Uterus (tissue), 4 donors: Measurements from ENCODE around the gene KCNQ1. TPM values are rescaled to one million over a fixed set of nuclear protein-coding genes. Genes with fewer than 3 reads are reported as not detected.

Experiments
- DNase-seq, 2 donors: peaks; one replicate each; pipeline ENCODE4 v3.0.0-alpha.2; 2019 to 2020
- H3K27ac ChIP-seq, 2 donors: fragments of 200-600 bp; sonication (generic); 1 replicate in 1 of 2; 2 replicates in 1 of 2; pipeline ENCODE4 v1.5.1; 2016 to 2018
- H3K27me3 ChIP-seq, 2 donors: fragments of 200-600 bp; sonication (generic); one replicate each; pipeline ENCODE4 v1.5.1; 2018 to 2019; ENCODE audit warnings: control low read depth in 1 of 2
- H3K36me3 ChIP-seq, 2 donors: fragments of 200-600 bp; sonication (generic); one replicate each; pipeline ENCODE4 v1.5.1; 2019; ENCODE audit warnings: control low read depth in 1 of 2
- H3K4me1 ChIP-seq, 2 donors: fragments of 200-600 bp; sonication (generic); one replicate each; pipeline ENCODE4 v1.5.1; 2018 to 2019; ENCODE audit warnings: control low read depth in 1 of 2
- H3K4me3 ChIP-seq, 2 donors: fragments of 200-600 bp; sonication (generic); 1 replicate in 1 of 2; 2 replicates in 1 of 2; pipeline ENCODE4 v1.5.1; 2018 to 2019; ENCODE audit warnings: mild to moderate bottlenecking in 1 of 2
- H3K9me3 ChIP-seq, 2 donors: fragments of 200-600 bp; sonication (generic); one replicate each; pipeline ENCODE4 v1.5.1; 2019; ENCODE audit warnings: control low read depth in 1 of 2
- POLR2A ChIP-seq, 2 donors: fragments of 450-650 bp; IDR thresholded peaks; one replicate each; pipeline ENCODE4 v1.6.1; 2016; ENCODE audit warnings: antibody characterized with exemption in 2 of 2, mild to moderate bottlenecking in 1 of 2, moderate library complexity in 1 of 2
- intact Hi-C: fragments of 100-400 bp; cut with DNase I; formaldehyde crosslinking; loops from one replicate; pipeline ENCODE4 v1.15.1; 2023; ENCODE audit warnings: low total_unique reads
- total RNA-seq, 4 donors: library from RNA; depleted of rRNA in 3 of 4; stranded (reverse); fragments of >200 nt in 3 of 4; gene quantifications; one replicate each; pipeline versions ENCODE4 v1.1.0 to v1.2.4, GENCODE V29; 2014 to 2023
- TF ChIP-seq, protein P1 (sequence below), 4 experiments: fragments of 200-600 bp in 2 of 4; fragments of 450-650 bp in 2 of 4; sonication (generic) in 2 of 4; IDR thresholded peaks; one replicate each; pipeline ENCODE4 v1.5.1; 2016 to 2019; ENCODE audit warnings: antibody characterized with exemption in 4 of 4, mild to moderate bottlenecking in 2 of 4, moderate library complexity in 1 of 4
- donor health status: DM: yes; HTN: yes; CAD: no.

KCNQ1 gene
- total RNA-seq, 4 donors from 2014 or later, result 2.6 to 10.4 (median 5.4) TPM

DNA sequence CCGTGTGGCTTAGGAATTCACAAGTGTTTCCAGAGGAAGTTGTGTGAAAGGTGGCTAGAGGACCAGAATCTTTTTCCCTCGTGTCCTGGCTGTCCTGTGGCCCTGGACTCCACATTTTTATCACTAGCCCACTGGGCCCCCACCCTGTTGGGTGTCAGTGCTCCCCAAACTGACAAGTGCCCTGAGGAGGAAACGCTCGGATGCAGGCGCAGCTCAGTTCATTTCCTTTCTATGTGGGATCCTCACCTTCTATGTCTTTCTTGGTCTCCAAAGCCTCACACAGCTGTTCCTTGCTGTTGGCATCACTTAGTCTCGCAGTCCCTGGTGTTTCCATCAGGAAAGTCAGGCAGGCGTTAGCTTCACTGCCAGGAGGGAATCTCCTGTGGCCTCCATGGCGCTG, 323.0 kb downstream of the KCNQ1 start:
- no peak for DNase-seq
- no peaks in the 10 kb centered on the region for H3K9me3 ChIP-seq
- no peak overlapping the region for H3K4me3 ChIP-seq
- TF ChIP-seq, protein P1, sequence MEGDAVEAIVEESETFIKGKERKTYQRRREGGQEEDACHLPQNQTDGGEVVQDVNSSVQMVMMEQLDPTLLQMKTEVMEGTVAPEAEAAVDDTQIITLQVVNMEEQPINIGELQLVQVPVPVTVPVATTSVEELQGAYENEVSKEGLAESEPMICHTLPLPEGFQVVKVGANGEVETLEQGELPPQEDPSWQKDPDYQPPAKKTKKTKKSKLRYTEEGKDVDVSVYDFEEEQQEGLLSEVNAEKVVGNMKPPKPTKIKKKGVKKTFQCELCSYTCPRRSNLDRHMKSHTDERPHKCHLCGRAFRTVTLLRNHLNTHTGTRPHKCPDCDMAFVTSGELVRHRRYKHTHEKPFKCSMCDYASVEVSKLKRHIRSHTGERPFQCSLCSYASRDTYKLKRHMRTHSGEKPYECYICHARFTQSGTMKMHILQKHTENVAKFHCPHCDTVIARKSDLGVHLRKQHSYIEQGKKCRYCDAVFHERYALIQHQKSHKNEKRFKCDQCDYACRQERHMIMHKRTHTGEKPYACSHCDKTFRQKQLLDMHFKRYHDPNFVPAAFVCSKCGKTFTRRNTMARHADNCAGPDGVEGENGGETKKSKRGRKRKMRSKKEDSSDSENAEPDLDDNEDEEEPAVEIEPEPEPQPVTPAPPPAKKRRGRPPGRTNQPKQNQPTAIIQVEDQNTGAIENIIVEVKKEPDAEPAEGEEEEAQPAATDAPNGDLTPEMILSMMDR (IDR thresholded peaks at IDR 0.05), result no peak
- TF ChIP-seq POLR2A (IDR thresholded peaks at IDR 0.05), result no peak
- H3K27ac ChIP-seq, result no peak overlapping the region
- no peaks in the 10 kb centered on the region for H3K4me1 ChIP-seq
- H3K27me3 ChIP-seq, result no peaks in the 10 kb centered on the region
- intact Hi-C loops, result no loop called here
- H3K36me3 ChIP-seq, result no peaks in the 10 kb centered on the region

DNA sequence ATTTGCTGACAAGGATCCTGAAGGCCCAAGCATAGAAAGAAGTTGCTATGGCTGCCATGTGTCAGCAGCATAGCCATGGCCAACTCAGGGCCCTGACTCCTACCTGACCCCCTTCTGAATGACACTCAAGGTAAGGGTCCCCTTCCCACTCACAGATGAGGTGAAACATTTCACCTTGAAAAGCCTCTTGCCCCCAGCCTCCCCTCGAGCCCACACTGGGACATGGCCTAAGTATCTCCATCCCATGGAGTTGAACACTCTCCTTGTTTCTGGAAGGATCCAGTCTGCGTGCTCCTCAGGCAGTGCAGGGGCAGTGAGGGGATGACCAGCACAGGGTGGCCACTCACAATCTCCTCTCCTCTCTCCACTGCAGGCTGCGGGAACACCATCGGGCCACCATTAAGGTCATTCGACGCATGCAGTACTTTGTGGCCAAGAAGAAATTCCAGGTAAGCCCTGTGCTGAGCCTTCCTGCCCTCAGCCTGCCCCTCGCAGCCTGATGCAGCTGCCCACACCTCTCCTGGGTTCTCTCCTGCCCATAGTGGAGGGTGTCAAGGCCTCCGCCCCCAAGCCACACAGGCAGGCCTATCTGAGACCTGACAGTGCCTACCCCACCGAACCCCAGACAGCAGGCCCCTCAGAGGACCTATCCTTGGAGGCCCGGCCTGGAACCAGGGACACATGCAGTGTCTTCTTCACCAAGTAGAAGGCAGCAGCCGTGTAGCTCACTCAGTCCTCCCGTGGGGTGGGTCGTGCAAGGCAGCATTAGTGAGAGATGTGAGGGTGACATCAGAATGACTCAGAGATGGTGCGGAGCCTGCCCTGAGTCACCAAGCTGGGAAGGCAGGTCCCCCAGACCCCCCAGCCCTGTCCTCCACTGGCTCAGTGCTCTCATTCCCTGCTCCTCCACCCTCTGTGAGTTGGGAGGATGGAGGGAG, 323.9 kb downstream of the KCNQ1 start:
- Histone ChIP-seq H3K36me3 (no peaks in the 10 kb centered on the region), H3K27me3 (no peaks in the 10 kb centered on the region), H3K27ac (no peak overlapping the region), H3K4me1 (no peaks in the 10 kb centered on the region), H3K9me3 (no peaks in the 10 kb centered on the region), H3K4me3 (no peak overlapping the region)
- no peak for DNase-seq
- no peak for TF ChIP-seq POLR2A (IDR thresholded peaks at IDR 0.05)
- TF ChIP-seq, protein P1 (IDR thresholded peaks at IDR 0.05), result no peak
- intact Hi-C loops, result no loop called here

DNA sequence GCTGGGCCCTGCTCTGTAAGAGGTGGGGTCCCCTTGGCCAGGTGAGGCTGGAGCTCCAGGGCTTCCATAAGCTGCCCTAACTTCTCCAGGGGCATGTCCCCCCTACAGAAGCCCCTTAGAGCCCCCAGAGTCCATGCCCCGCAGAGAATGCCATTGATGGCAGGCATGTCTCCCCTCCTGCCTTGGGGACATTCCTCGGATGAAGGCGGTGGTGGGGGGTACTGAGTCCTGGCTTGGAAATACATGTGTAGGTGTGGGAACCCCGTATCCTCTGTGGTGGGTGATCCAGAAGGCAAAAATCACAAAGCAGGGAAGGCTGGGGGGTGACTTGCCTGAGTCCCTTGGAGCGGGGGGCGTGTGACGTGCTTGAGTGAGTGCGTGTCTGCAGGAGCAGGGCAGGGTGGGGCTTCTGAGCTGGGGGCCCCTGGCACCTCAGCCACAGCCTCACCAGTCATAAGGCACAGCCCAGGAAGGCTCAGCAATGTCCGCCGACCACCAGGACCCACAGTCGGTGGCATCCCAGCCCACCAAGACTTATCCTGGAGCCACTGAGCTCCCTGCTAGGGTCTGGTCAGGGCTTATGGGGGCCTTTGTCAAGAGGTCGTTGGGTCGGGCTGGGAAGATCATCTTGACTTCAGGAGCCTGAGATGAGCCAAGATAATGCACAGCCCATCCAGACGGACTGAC, 324.7 kb downstream of the KCNQ1 start:
- H3K9me3 ChIP-seq, result no peaks in the 10 kb centered on the region
- DNase-seq, result no peak
- no peak overlapping the region for H3K4me3 ChIP-seq
- no peaks in the 10 kb centered on the region for H3K4me1 ChIP-seq
- no peaks in the 10 kb centered on the region for H3K36me3 ChIP-seq
- H3K27me3 ChIP-seq, result no peaks in the 10 kb centered on the region
- no peak overlapping the region for H3K27ac ChIP-seq
- TF ChIP-seq, protein P1 (IDR thresholded peaks at IDR 0.05), result no peak
- no peak for TF ChIP-seq POLR2A (IDR thresholded peaks at IDR 0.05)
- intact Hi-C loops, result no loop called here

DNA sequence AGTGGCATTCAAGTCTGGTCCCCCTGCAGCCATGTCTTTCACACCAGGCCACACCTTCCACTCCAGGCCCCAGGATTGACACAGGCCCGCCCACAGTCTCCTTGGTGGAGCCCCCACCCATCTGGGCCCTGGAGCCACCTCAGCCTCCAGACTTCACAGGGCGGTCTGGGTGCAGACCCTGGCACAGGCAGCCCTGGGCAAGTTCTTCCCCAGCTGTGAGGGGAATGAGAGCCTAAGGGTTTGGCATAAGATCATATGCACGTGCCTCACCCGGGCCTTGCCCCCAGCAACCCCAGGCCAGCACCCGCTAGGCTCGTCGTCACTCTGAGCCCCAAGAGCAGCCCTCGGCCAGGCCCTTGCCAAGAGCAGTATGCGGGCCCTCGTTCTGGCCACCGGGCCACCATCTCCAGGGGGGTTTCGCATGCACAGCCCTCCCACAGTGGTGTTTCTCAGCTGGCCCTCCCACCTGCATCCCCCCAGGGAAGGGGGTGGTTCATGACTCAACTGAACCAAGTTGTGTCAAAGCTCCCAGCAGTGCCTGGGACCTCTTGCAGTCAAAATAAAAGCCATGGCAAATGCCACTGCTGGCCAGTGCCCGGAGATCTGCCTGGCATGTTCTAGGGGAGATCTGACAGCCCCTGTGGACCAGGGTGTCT, 325.4 kb downstream of the KCNQ1 start:
- H3K27ac ChIP-seq, result no peak overlapping the region
- H3K36me3 ChIP-seq, result no peaks in the 10 kb centered on the region
- H3K4me1 ChIP-seq, result no peaks in the 10 kb centered on the region
- no peaks in the 10 kb centered on the region for H3K9me3 ChIP-seq
- no peak for DNase-seq
- intact Hi-C loops, result no loop called here
- H3K27me3 ChIP-seq, result no peaks in the 10 kb centered on the region
- TF ChIP-seq, protein P1 (IDR thresholded peaks at IDR 0.05), result no peak
- no peak for TF ChIP-seq POLR2A (IDR thresholded peaks at IDR 0.05)
- H3K4me3 ChIP-seq, result no peak overlapping the region
